ENCODE data around the gene GRM1.

Gene GRM1

GRCh38 chr6:146408583-146408982, 379.7 kb downstream of the GRM1 start:
- DNase-seq = no peak

DNA sequence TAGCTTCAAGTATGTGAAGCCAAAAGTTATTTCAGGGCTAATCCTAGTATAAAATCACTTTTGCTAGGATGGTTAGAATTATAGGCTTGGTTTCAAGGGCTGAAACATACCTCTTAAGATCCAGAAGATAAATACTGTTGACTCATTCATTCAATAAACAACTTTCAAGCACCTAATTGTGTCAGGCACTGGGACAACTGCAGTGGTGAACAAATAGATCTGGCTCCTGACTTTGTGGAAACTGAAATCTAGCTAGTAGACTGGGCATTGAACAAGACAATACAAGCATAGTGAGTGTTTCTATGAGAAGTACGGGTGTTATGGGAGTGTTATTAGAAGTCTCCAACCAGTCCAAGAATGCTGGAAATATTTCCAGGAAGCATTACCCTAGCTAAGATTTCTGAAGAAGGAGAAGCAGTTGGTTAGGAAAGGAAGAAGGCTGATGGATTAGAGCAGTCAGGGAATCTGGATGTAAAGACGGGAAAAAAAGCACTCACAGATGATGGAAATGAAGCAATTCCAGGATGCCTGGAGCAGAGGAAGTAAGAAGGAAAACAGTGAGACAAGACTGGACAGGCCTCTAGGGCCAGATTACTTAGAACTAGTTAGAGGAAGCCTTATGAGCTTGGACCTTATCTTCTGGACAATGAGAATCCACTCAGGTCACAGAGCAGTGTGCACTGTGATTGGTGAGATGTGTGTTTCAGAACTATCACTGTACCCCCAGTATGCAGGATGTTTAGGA, 382.2 kb downstream of the GRM1 start:
- no peak for DNase-seq

DNA sequence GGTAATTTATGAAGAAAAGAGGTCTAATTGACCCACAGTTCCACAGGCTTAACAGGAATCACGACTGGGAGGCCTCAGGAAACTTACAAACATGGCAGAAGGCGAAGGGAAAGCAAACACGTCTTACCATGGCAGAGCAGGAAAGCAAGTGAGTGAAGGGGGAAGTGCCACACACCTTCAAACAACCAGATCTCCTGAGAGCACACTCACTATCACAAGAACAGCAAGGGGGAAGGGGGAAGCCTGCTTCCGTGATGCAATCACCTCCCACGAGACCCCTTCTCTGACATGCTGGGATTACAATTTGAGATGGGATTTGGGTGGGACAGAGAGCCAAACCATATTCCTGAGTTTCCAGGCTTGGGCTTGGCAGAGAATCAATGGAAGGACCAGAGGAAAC, 390.7 kb downstream of the GRM1 start:
- DNase-seq = no peak

GRCh38 chr6:146420255-146420654, 391.4 kb downstream of the GRM1 start:
- no peak for DNase-seq

DNA sequence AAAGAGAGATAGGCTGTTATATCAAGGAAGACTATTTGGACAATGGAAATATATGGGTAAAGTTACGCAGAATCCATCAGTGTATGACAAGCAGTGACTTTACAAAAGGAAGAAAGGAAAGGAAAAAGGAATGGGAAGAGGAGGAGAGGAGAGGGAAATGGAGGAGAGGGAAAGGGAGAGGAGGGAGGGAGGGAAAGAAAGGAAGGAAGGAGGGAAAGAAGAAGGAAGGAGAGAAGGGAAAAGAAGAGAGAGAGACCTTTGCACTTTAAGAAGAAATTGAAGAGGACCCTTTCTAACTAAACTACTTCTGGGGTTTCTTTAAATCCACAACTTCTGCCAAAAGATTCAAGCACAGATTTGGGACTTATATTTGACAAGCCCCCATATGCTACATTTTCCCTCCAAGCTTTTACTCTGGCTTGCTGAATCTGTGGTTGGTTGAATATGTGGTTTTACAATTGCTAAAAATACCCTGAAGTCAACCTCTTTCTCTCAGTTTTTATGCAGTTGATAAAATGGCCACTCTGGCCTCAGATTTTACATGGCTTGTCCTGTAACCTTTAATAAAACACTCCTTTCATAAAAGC, 394.0 kb downstream of the GRM1 start:
- no peak for DNase-seq

GRCh38 chr6:146423452-146423851, 394.6 kb downstream of the GRM1 start:
- DNase-seq = no peak

DNA sequence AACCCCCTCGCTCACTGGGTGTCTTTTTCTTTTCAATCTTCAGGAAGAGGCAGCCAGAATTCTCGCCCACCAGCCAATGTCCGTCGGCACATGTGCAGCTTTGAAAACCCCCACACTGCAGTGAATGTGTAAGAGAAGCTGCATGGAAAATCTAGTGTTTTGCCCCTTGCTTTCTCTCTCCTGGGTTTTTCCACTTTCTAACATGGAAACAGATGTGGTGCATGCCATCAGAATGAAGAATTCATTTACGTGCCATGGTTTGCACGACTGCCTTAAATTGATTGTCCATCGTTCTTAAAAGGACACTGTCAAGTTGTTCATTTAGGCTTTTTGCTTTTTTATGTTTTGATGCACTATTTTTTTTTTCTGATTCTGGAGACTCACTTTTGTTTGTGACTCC, 397.7 kb downstream of the GRM1 start:
- DNase-seq = no peak

GRCh38 chr6:146429831-146430230, 401.0 kb downstream of the GRM1 start:
- no peak for DNase-seq

- DNase-seq = no peak
These were observed 405.2 kb downstream of the GRM1 start for GRCh38 chr6:146433881-146434731.

- no peak for DNase-seq
These were observed 406.0 kb downstream of the GRM1 start for GRCh38 chr6:146434732-146435390.

- no peak for DNase-seq
These were observed 413.0 kb downstream of the GRM1 start for GRCh38 chr6:146441907-146442306.

- DNase-seq = no peak
These were observed 415.3 kb downstream of the GRM1 start for GRCh38 chr6:146444189-146444588.

DNA sequence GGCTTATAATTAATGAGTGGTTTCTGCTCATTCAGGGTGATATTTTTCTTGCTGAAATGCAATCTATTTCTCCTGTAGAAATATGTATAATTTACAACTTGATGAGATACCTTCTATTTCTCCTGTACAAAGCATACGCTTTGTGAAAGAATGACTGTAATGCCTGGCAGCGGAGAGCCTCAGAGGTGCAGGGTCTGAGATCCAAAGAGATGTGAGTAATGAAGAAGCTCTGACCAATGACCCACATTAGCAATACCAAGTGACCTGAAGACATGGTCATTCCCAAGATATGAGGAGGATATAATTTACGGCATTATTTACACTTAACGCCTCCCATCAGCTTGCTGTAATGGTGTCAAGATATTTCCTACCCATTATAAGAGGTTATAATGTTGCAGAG, 416.4 kb downstream of the GRM1 start:
- DNase-seq = no peak

DNA sequence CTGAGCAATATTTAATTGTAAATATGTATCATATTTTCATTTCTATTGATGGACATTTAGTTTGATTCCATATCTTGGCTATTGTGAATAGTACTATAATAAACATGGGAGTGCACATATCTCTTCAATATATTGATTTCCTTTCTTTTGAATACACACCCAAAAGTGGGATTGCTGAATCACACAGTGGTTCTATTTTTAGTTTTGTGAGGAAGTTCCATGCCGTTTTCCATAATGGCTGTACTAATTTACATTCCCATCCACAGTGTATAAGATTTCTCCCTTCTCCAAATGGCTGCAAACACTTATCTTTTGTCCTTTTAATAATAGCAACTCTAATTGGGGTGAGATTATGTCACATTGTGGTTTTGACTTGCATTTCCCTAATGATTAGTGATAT, 428.0 kb downstream of the GRM1 start:
- DNase-seq = no peak

DNA sequence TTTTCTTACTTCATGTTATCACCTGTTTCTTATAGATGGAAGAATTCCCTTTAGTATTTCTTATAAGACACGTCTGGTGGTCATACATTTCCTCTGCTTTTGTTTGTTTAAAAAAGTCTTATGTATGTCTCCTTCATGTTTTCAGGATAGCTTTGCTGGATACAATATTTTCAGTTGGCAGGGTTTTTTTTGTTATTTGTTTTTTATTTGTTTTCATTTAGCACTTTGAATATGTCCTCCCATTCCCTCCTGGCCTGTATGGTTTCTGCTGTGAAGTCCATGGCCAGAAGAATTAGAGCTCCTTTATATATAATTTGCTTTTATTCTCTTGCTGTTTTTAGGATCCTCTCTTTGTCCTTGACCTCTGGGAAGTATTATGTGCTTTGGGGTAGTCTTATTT, 432.1 kb downstream of the GRM1 start:
- no peak for DNase-seq

GRCh38 chr6:146470091-146470770, 441.4 kb downstream of the GRM1 start:
- DNase-seq = no peak

- DNase-seq = no peak
These were observed 444.1 kb downstream of the GRM1 start for GRCh38 chr6:146472918-146473317.

DNA sequence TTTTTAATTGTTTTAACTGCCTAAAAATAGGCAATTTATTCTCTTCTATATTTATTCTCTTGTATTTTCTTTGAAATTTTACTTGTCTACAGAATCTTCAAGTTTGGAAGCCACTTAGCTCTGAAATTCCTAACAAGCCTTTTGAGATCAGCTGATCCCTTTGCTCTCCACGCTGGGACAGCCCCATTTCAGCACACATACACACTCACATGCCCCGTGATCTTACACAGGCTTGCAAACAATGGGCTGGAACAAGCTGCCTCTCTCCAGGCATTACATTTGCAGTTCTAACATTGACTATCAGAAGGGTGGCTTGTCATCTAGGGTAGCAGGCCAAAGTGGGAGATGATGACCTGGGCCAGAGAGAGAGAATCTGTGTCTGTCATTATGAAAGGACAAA, 452.7 kb downstream of the GRM1 start:
- DNase-seq = no peak

- DNase-seq = no peak
These were observed 455.5 kb downstream of the GRM1 start for GRCh38 chr6:146484411-146484810.

Data from NCI-H1417 treated with DMSO at 0.1 percent for 48 hours (cell line).